NCI-H82 treated with DMSO at 0.1 percent for 48 hours (cell line): ENCODE results near the gene C3orf22.

Experiments
- DNase-seq: peaks from one replicate; lab custom pipeline; 2025; ENCODE audit not compliant: unreplicated experiment; lab: John Stamatoyannopoulos, UW

Gene C3orf22

DNA sequence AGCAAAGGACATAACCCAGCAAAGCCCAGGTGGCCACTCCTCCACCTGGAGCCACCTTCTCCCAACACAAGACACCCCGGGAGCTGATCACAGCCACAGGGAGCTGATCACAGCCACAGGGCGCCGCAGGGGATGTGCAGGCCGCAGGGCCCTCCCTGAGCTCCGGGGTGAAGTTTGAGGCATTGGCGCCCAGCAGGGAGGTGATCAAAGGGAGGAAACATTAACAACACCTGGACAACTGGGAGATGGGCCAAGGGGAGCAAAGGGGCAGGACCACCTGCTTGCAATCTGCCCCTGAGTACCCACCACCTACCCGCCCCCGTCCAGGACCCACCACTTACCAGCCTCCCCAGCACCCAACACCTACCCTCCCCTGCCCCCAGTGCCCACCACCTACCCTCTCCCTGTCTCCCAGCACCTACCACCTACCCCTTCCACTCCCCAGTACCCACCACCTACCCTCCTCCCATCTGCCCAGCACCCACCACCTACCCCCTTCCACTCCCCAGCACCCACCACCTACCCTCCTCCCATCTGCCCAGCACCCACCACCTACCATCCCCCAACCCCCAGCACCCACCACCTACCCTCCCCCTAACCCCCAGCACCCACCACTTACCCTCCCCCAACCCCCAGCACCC, 43.5 kb downstream of the C3orf22 start:
- DNase-seq, result no peak

DNA sequence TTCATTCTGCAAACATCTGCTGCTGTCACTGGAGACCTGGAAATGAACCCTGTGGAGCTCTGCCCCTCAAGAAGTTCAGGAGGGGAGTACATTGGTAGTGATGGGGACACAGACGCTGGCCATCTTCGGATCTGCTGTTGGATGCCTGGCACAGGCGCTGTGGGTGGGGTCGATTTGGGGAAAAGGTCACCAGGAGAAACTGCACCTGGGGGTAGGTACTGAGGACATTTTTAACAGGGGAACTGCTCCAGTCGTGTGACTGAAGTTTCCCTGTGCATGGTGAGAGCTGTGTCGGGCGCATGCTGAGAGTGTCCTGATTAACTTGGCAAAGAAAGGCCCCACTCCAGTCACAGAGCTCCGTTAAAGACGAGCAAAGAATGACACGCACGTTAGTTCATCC, 44.6 kb downstream of the C3orf22 start:
- no peak for DNase-seq

DNA sequence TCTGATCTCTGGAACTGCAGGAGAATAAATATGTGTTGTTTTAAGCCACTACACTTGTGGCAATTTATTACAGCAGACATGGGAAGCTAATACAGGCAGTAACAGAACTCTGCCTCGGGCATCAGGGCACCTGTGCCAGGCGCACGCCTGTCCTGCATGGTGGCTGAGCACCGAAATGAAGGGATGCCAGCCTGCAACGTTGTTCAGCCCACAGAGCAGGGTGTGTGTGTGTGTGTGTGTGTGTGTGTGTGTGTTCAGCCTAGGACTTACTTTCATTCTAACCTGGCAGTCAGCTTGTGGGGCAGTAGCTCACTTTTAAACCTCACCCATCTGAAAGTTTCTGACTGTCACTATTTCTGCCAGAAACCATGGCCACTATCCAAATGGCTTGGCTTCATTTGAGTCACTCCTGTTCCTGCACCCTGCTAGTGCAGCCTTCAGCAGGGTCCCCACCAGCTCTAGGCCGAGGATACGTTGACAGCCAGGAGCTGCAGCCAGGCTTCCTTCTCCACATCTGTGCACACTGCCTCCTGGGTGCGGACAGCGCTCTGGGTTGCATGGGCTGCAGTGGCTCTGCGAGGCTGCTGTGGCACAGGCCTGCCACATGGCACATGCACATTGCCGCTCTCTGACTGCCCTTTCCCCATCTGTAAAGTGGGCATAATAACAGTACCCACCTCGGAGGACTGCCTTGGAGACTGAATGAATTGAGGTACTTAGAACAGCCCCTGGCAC, 45.6 kb downstream of the C3orf22 start:
- no peak for DNase-seq

DNA sequence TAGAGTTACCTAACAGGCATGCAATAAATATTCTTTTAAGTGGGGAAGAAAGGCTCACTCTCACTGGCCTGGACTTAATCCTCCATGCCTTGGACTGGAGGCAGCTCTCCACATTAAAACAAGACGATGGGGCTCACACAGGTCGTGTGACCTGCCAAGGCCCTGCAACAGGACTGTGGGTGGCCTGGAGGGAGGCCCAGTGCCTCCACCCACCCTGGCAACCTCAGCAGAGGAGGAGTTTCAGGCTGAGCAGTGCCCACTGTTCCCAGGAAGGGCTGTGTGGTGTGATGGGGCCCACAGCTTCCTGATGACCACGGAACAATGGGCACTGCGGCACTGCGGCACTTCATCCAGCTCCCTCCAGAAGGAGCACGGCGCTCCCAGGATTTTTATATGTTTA, 46.7 kb downstream of the C3orf22 start:
- DNase-seq, result no peak

DNA sequence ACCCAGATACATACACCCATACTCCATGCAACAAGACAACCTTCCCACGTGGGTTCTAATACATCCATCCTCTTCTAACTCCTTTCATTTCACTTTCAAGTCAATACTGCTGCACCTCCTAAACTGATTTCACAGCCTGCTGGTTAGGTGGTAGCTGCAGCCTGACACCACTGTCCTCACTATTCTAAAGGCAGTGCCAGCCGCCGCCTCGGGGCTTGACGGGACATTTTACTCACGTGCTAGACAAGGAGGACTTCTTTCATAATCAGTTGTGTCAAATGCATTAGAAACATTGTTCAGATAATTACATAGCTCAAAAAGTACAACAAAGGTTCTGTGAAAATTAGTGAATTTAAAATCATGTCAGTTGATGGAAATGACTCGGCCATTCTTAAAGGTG, 47.4 kb downstream of the C3orf22 start:
- DNase-seq, result no peak

DNA sequence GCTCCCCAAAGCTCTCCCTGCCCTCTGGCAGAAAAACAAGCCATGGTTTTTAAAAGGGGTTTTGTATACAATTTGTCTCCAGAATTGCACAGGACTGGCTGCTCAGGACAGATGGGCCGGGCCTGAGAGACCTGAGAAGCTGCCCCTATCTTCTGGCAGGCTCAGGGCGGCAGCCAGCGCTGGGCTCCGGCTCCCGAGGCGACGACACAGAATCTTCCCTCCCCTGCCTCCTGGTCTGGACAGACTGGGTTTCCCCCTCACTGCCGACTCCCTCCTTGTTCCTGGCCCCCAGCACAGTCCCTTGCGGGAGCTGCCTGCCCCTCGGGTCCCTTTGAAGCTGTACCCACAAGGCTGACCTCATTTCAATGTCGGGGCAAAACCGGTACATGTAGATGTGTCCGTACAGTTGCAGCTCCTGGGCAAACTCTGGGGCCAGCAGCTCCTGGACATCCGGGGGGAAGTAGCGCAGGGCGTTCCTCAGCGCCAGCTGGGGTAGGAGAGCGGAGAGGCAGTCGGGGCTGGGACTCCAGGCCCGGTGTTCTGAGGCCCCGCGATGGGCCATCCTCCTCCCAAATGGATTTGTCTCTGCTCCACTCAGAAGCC, 48.3 kb downstream of the C3orf22 start:
- no peak for DNase-seq

DNA sequence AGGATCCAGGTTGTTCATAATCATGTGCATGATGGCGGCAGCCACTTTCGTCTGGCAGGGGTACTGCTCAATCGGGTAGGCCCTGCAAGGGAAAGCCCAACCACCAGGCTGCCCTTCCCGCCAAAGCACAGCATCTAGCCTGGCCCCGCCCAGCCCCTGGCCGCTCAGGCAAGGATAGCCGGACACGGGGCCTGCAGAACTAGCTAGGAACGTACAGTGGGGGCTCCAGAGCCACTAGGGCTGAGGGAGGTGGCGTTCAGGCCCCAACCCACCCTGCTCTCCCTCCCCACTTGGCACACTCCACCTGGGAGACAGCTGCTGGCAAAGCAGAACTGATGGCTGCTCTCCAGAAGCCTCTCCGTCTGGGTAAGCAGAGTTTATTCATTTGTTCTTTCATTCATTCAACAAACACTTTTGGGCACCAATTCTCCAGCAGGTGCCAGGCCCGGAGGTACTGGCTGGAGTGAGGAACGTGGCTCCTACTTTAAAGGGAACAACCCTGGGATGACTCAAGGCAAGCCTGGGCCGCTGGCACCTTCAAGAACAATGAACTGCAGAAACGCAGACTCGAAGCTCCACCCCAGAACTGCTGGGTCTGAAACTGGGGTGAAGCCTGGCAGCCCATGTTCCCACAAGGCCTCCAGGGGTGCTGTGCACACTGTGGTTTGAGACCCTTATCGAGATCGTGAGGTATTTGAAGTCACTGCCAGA, 49.0 kb downstream of the C3orf22 start:
- DNase-seq, result no peak

DNA sequence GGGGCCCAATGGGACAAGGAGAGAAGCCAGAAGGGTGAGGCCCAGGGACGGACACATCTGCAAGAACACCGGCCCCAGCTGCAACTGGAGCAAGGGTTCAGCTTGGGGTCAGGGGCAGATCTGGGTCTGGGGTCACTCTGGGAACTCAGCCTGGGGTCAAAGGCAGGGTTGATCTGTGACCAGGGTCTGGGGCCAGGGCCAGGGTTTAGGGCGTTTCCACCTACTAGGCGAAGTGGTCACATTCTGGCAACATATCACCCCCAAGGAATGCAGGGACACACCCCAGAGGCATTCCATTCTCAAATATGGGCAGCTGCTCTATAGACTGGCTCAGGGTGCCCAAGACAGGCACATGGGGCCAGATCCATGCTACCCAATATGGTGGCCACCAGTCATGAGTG, 50.2 kb downstream of the C3orf22 start:
- DNase-seq, result no peak

DNA sequence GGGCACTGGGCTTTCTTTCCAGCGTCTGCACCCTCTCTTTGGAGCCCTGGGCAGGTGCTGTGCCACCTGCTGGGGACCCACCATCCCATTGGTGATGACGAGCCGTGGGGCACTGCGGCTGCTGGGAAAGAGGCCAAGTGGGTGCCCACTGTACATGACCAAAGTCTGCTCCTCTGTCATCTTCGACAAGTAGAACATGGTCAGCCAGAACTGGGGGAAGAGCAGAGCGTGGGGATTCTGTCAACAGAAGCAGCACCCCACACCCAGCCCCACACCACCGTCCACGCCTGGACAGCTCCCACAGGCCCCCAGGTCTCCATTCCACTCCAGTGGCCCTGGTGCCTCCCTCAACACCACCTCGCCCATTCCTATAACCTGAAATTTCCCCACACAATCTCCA, 50.8 kb downstream of the C3orf22 start:
- no peak for DNase-seq

DNA sequence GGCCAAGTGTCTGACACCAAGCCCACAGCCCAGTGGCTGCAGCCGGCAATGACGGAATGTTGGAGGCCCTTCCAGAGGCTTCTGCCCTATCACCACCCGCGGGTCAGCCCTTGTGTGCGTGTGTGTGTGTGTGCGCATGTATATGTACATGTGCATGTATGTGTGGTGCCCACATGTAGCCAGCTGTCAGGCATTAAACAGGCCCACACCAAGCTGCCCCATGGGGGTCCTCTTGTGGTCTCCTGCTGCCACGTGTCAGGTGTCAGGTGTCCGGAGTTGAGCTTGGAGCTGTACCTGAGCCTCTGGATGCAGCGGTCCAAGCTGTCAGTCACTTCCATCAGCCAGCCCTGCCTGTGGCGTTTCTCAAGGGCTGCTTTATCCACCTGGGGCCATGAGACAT, 55.0 kb downstream of the C3orf22 start:
- DNase-seq, result no peak

DNA sequence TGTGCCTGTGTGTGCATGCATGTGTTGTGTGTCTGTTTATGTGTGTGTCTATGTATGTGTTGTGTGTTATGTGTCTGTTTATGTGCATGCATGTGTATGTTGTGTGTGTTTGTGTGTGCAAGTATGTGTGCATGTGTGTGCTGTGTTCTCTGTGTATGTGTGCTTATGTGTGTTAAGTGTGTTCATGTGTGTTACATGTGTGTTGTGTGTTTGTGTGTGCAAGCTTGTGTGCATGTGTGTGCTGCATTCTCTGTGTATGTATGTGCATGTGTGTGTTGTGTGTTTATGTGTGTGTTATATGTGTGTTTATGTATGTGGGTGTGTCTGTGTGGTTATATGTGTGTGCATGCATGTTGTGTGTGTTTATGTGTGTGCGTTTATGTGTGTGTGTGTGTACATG, 56.1 kb downstream of the C3orf22 start:
- DNase-seq, result no peak

DNA sequence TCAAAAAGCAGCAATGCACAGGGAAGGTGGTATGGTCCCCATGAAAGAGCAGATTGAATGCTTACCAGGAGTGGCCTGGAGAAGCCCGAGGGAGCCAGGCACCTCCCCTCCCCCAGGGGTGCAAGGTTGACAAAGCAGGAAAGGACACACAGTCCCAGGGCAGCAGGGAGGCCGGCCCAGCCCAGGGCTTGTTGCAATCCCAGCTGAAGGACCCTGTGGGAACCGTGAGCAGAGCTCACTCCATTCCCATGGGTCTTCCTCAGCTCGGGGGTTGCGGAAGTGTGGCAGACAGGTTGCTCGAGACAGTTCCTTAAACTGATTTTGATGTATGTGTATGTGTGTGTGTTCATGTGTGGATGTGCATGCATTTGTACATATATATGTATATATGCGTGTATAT, 57.0 kb downstream of the C3orf22 start:
- no peak for DNase-seq

DNA sequence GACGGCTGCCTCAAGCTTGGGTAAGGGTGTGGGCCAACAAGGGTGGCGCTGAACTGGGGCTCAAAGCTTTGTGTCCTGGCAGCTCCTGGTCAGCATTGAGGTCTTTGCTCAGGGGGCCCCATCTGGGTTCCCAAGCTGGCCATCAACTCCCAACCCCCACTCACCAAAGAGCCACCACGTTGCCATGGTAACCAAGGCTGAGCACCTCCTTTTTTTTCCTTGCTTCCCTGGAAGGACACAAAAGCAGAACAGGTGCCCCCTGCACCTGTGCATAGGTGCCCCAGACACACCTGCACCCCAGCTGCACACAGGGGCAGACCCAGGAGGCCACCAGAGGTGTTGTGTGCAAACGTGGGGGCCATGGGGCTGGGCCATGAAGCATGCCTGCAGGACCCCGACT, 57.7 kb downstream of the C3orf22 start:
- no peak for DNase-seq

DNA sequence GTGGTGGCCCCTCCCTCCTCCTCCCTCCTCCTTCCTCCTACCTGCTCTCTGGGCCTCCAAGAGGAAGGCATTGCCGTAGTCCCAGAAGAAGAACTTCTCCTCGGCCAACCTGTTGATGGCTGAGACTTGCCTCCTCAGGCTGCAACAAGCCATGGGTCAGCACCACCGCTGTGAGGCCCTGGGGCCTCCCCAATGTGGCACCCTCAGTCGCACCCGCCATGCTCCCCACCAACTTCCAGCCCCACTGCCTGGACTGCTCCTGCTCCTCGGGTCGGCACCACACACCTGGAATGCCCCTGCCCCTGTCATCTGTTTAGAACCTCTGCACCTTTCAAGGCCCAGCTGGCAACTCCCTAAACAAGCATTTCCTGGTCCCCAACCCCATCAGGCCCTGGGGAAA, 58.7 kb downstream of the C3orf22 start:
- no peak for DNase-seq
